ENCODE measurements around the gene INPP4B. TPM values are rescaled to one million over a fixed set of nuclear protein-coding genes. Genes with fewer than 3 reads are reported as not detected.

The INPP4B gene
- polyA plus RNA-seq, 1 experiment = 18.1 TPM

DNA sequence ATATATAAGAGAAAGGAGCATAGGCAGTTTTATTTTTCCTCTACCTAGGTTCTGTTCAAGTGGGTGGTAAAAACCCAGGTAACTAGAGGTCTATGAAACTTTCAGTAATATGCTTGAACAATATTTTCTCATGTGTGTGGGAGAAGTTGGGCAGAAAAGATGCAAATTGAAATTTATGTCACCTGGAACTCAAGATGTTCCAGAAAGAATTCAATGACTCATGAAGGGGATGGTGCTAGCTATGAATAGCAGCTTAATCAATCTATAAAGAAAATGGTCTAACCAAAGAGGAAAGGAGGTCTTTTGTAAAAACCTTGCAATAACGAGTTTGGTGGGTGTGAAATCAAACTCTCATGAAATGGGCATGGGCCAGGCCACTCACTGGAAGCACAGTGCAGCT lies 263.8 kb downstream of the INPP4B start:
- CTCF ChIA-PET = no interaction called here
- DNase-seq (ENCODE audit: low read depth) = no peak
- POLR2A ChIA-PET = no interaction called here

DNA sequence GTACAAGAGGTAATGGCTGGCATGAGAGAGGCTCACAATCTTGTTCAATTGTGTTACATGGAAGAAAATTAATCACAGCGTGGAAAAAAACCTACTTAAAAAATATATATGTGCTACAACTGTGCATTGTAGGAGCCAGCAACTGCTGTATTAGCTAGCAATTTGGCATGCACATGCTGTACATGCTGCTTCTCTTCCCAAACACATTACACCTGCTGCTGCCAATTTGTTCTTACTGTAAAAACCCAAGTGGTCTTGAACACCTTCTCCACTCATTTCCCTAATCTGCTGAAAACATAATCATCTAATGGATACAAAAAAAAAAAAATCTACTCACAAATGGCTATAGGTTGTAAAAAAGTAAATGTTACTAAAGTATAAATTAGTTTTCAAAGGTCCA lies 264.2 kb downstream of the INPP4B start:
- H3K36me3 ChIP-seq (ENCODE audit: control insufficient read depth, insufficient read depth, low read length) = no peaks in the 10 kb centered on the region; the same call in 1 of the 2 replicates
- CTCF ChIA-PET = no interaction called here
- no peaks in the 10 kb centered on the region for H3K27me3 ChIP-seq (ENCODE audit: control insufficient read depth, insufficient read depth, low read length)
- no peak overlapping the region for H3K4me3 ChIP-seq (ENCODE audit: low read depth, low read length)
- POLR2A ChIA-PET = no interaction called here
- TF ChIP-seq, protein P1, sequence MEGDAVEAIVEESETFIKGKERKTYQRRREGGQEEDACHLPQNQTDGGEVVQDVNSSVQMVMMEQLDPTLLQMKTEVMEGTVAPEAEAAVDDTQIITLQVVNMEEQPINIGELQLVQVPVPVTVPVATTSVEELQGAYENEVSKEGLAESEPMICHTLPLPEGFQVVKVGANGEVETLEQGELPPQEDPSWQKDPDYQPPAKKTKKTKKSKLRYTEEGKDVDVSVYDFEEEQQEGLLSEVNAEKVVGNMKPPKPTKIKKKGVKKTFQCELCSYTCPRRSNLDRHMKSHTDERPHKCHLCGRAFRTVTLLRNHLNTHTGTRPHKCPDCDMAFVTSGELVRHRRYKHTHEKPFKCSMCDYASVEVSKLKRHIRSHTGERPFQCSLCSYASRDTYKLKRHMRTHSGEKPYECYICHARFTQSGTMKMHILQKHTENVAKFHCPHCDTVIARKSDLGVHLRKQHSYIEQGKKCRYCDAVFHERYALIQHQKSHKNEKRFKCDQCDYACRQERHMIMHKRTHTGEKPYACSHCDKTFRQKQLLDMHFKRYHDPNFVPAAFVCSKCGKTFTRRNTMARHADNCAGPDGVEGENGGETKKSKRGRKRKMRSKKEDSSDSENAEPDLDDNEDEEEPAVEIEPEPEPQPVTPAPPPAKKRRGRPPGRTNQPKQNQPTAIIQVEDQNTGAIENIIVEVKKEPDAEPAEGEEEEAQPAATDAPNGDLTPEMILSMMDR (IDR thresholded peaks at IDR 0.05; ENCODE audit: insufficient read depth, low read depth, low read length) = no peak
- DNase-seq (ENCODE audit: low read depth) = no peak

More for the DNA sequence above, 263.8 kb downstream of the INPP4B start:
- H3K36me3 ChIP-seq (ENCODE audit: control insufficient read depth, insufficient read depth, low read length) = no peaks in the 10 kb centered on the region; the same call in 1 of the 2 replicates
- H3K4me3 ChIP-seq (ENCODE audit: low read depth, low read length) = no peak overlapping the region
- TF ChIP-seq, protein P1 (IDR thresholded peaks at IDR 0.05; ENCODE audit: insufficient read depth, low read depth, low read length) = no peak
- H3K27me3 ChIP-seq (ENCODE audit: control insufficient read depth, insufficient read depth, low read length) = no peaks in the 10 kb centered on the region

DNA sequence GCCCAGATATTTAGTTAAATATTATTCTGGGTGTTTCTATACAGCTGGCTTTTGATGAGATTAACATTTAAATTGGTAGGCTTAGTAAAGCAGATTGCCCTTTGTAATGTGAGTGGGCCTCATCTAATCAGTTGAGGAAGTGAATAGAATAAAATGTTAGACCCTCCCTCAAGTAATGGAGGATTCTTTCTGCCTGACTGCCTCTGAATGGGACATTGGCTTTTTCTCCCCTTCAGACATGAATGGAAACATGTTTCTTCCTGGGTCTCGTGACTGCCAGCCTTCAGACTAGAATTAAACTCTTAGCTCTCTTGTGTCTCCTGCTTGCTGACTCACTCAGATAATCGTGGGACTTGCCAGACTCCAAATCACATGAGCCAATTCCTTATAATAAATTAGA lies 266.7 kb downstream of the INPP4B start:
- CTCF ChIA-PET = interaction anchor here (0.7 kb wide), 1 partner anchor 10 kb away, joined by 3 read pairs; no protein-coding TSS in a partner anchor
- POLR2A ChIA-PET = no interaction called here
- H3K36me3 ChIP-seq (ENCODE audit: control insufficient read depth, insufficient read depth, low read length) = no peaks in the 10 kb centered on the region

DNA sequence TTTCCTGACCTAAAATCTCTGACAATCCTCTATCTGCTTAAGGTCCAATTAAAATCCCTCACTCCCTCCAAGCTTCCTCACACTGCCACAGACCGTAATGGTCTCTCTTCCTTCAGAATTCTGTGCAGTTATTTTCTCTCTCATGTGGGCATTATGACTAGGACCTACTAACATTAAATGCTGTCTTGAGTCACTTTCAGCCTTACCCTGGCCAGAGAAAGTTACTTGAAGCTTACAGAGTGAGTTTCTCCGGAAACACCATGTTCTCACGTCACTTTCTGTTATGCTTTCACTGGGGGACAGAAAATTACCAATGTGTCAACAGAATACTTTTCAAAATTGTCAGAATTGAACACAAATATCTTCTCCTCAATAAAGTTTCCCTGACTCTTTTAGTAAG lies 271.8 kb downstream of the INPP4B start:
- no peak overlapping the region for H3K4me3 ChIP-seq (ENCODE audit: low read depth, low read length)
- DNase-seq (ENCODE audit: low read depth) = no peak
- CTCF ChIA-PET = interaction anchor here (0.6 kb wide), 1 partner anchor 177 kb away, joined by 6 read pairs; no protein-coding TSS in a partner anchor
- TF ChIP-seq, protein P1 (IDR thresholded peaks at IDR 0.05; ENCODE audit: insufficient read depth, low read depth, low read length) = no peak
- POLR2A ChIA-PET = no interaction called here
- no peaks in the 10 kb centered on the region for H3K36me3 ChIP-seq (ENCODE audit: control insufficient read depth, insufficient read depth, low read length)
- no peaks in the 10 kb centered on the region for H3K27me3 ChIP-seq (ENCODE audit: control insufficient read depth, insufficient read depth, low read length)

More for the DNA sequence above, 266.7 kb downstream of the INPP4B start:
- no peaks in the 10 kb centered on the region for H3K27me3 ChIP-seq (ENCODE audit: control insufficient read depth, insufficient read depth, low read length)
- DNase-seq (ENCODE audit: low read depth) = no peak
- TF ChIP-seq, protein P1 (IDR thresholded peaks at IDR 0.05; ENCODE audit: insufficient read depth, low read depth, low read length) = no peak
- no peak overlapping the region for H3K4me3 ChIP-seq (ENCODE audit: low read depth, low read length)

DNA sequence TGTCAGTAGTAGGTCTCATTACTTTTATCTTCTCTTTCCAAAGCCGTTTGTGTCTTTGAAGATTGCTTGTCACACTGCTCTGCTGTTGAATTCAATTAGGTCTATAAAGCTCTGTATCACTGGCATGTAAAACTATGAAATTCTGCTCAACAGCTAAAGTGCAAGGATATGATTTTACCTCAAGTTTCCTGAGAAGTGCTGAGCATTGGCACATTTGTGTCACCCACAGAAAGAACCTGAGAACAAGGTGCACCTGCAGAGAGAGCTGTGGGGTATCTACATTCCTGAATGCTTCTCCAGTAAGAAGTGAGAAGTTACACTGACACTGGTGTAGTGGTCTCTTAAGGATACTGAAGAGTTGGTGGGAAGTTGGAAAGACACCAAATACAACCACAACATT lies 274.0 kb downstream of the INPP4B start:
- ChIA-PET POLR2A (no interaction called here), CTCF (interaction anchor here (0.5 kb wide), 1 partner anchor 96 kb away, joined by 3 read pairs; no protein-coding TSS in a partner anchor)
- Histone ChIP-seq H3K4me3 (ENCODE audit: low read depth, low read length) (no peak overlapping the region), H3K36me3 (ENCODE audit: control insufficient read depth, insufficient read depth, low read length) (no peaks in the 10 kb centered on the region), H3K27me3 (ENCODE audit: control insufficient read depth, insufficient read depth, low read length) (no peaks in the 10 kb centered on the region)
- DNase-seq (ENCODE audit: low read depth) = no peak
- TF ChIP-seq, protein P1 (IDR thresholded peaks at IDR 0.05; ENCODE audit: insufficient read depth, low read depth, low read length) = no peak
